SK-N-SH (cell line): ENCODE measurements around the gene ZNF516. TPM values are rescaled to one million over a fixed set of nuclear protein-coding genes. Genes with fewer than 3 reads are reported as not detected.

Experiments
- CTCF ChIA-PET: fragments of 300-600, 350-600 bp; formaldehyde crosslinking; extraction: SDS; loops from one replicate; lab custom pipeline; 2021; lab: Yijun Ruan, JAX
- POLR2A ChIA-PET: fragments of 350-600 bp; sonication (Branson Sonifier 250); formaldehyde crosslinking; extraction: SDS; loops from one replicate; lab custom pipeline; 2020; ENCODE audit warnings: antibody characterized with exemption, inconsistent platforms; lab: Yijun Ruan, JAX
- DNase-seq: peaks from one replicate; pipeline ENCODE4 v3.0.0; 2012
- H2AFZ ChIP-seq: fragments of 200-600 bp; sonication (generic); 2 replicates; pipeline ENCODE4 v1.8.1; 2016; ENCODE audit warnings: antibody characterized with exemption, mild to moderate bottlenecking, low read depth
- H3F3A ChIP-seq: fragments of 200-600 bp; sonication (generic); replicated peaks from 2 replicates; pipeline ENCODE3; 2016; ENCODE audit warnings: antibody characterized with exemption, mild to moderate bottlenecking; ENCODE audit not compliant: insufficient read depth
- H3K27ac ChIP-seq, 2 experiments: fragments of 200-500 bp in 1 of 2; fragments of 200-600 bp in 1 of 2; sonication (Bioruptor generic) in 1 of 2; sonication (generic), shearing (Covaris generic) in 1 of 2; 2 replicates each; pipeline versions ENCODE4 v1.5.1 to v1.6.1; 2014 to 2016; ENCODE audit warnings: low read depth in 2 of 2, inconsistent platforms in 1 of 2, low read length in 1 of 2, mild to moderate bottlenecking in 1 of 2, mixed read lengths in 1 of 2
- H3K27me3 ChIP-seq: fragments of 200-600 bp; sonication (generic), shearing (Covaris generic); 2 replicates; pipeline ENCODE4 v1.6.1; 2016; ENCODE audit warnings: mixed run types; ENCODE audit not compliant: insufficient read depth
- H3K36me3 ChIP-seq, 2 experiments: fragments of 200-500 bp in 1 of 2; fragments of 200-600 bp in 1 of 2; sonication (Bioruptor generic) in 1 of 2; sonication (generic) in 1 of 2; replicated peaks in 1 of 2; 2 replicates each; pipeline versions ENCODE3 to v1.5.1; 2014 to 2016; ENCODE audit warnings: low read length in 1 of 2, mild to moderate bottlenecking in 1 of 2; ENCODE audit not compliant: insufficient read depth in 2 of 2, control insufficient read depth in 1 of 2
- H3K4me1 ChIP-seq, 2 experiments: fragments of 200-500 bp in 1 of 2; fragments of 200-600 bp in 1 of 2; sonication (Bioruptor generic) in 1 of 2; sonication (generic), shearing (Covaris generic) in 1 of 2; 2 replicates each; pipeline versions ENCODE4 v1.5.1 to v1.6.1; 2014 to 2016; ENCODE audit warnings: low read depth in 1 of 2, low read length in 1 of 2, mixed run types in 1 of 2; ENCODE audit not compliant: insufficient read depth in 2 of 2, control insufficient read depth in 1 of 2
- H3K4me2 ChIP-seq: fragments of 200-600 bp; sonication (generic), shearing (Covaris generic); 2 replicates; pipeline ENCODE4 v1.6.1; 2017; ENCODE audit warnings: mixed run types
- H3K4me3 ChIP-seq, 2 experiments: fragments of 200-500 bp in 1 of 2; fragments of 200-600 bp in 1 of 2; sonication (Bioruptor generic) in 1 of 2; sonication (generic), shearing (Covaris generic) in 1 of 2; 2 replicates each; pipeline versions ENCODE4 v1.5.1 to v1.8.1; 2014 to 2016; ENCODE audit warnings: low read depth in 2 of 2, inconsistent platforms in 1 of 2, low read length in 1 of 2, mild to moderate bottlenecking in 1 of 2, mixed read lengths in 1 of 2, moderate library complexity in 1 of 2
- H3K79me2 ChIP-seq: fragments of 200-600 bp; sonication (generic); 2 replicates; pipeline ENCODE4 v1.8.1; 2017; ENCODE audit warnings: mild to moderate bottlenecking; ENCODE audit not compliant: insufficient read depth
- H3K9ac ChIP-seq: fragments of 200-600 bp; sonication (generic); 2 replicates; pipeline ENCODE4 v1.6.1; 2017; ENCODE audit warnings: mixed run types
- H3K9me2 ChIP-seq: fragments of 200-600 bp; sonication (generic); 2 replicates; pipeline ENCODE4 v1.6.1; 2017; ENCODE audit warnings: mixed run types
- H3K9me3 ChIP-seq: fragments of 200-600 bp; sonication (generic); 2 replicates; pipeline ENCODE4 v1.6.1; 2017; ENCODE audit warnings: mixed run types, mild to moderate bottlenecking, moderate library complexity
- H4K20me1 ChIP-seq: fragments of 200-600 bp; sonication (generic); 2 replicates; pipeline ENCODE4 v1.6.1; 2017; ENCODE audit warnings: mild to moderate bottlenecking, mixed run types; ENCODE audit not compliant: insufficient read depth
- FOSL2 ChIP-seq: IDR thresholded peaks from 2 replicates; pipeline ENCODE4 v1.4.0; 2012; ENCODE audit warnings: low read depth, mild to moderate bottlenecking, moderate library complexity, borderline replicate concordance
- FOXJ3 ChIP-seq: sonication (generic); formaldehyde crosslinking; IDR thresholded peaks from 2 replicates; pipeline ENCODE4 v1.5.1; 2020; ENCODE audit warnings: mild to moderate bottlenecking, missing genetic modification reagents
- JUND ChIP-seq: IDR thresholded peaks from 2 replicates; pipeline ENCODE4 v1.4.0; 2012
- MAX ChIP-seq: IDR thresholded peaks from 2 replicates; pipeline ENCODE4 v1.4.0; 2012; ENCODE audit warnings: low read depth
- MXI1 ChIP-seq: IDR thresholded peaks from 2 replicates; pipeline ENCODE4 v1.6.1; 2012; ENCODE audit warnings: mild to moderate bottlenecking, low read depth, low read length, improper control_type of control experiment
- NRF1 ChIP-seq: IDR thresholded peaks from 2 replicates; pipeline ENCODE4 v1.6.1; 2012; ENCODE audit warnings: low read depth, mild to moderate bottlenecking, low read length
- POLR2AphosphoS5 ChIP-seq: IDR thresholded peaks from 2 replicates; pipeline ENCODE4 v1.6.1; 2012; ENCODE audit warnings: low read depth, low read length
- RAD21 ChIP-seq: IDR thresholded peaks from 2 replicates; pipeline ENCODE4 v1.6.1; 2012; ENCODE audit warnings: mild to moderate bottlenecking, low read length
- RCOR1 ChIP-seq: fragments of 150-350 bp; IDR thresholded peaks from 2 replicates; pipeline ENCODE4 v1.6.1; 2017; ENCODE audit warnings: antibody characterized with exemption, low read length
- RFX5 ChIP-seq: IDR thresholded peaks from 2 replicates; pipeline ENCODE4 v1.6.1; 2012; ENCODE audit warnings: mild to moderate bottlenecking, improper control_type of control experiment, low read length
- RXRA ChIP-seq: IDR thresholded peaks from 2 replicates; pipeline ENCODE4 v1.4.0; 2012; ENCODE audit warnings: low read depth, mild to moderate bottlenecking, borderline replicate concordance
- TAF1 ChIP-seq: IDR thresholded peaks from 2 replicates; pipeline ENCODE4 v1.6.1; 2012; ENCODE audit warnings: low read depth, mild to moderate bottlenecking, low read length, moderate library complexity, borderline replicate concordance
- TEAD4 ChIP-seq: IDR thresholded peaks from 2 replicates; pipeline ENCODE4 v1.4.0; 2012; ENCODE audit warnings: mild to moderate bottlenecking, borderline replicate concordance; ENCODE audit not compliant: insufficient read depth
- YY1 ChIP-seq: IDR thresholded peaks from 2 replicates; pipeline ENCODE4 v1.4.0; 2012; ENCODE audit warnings: low read depth, mild to moderate bottlenecking
- ZBTB33 ChIP-seq: IDR thresholded peaks from 2 replicates; pipeline ENCODE4 v1.4.0; 2012; ENCODE audit warnings: low read depth, borderline replicate concordance
- WGBS: methylation state at CpG from one replicate; pipeline ENCODE4 v1.1.6; 2017; ENCODE audit warnings: low lambda C conversion rate; 5-methylcytosine and 5-hydroxymethylcytosine counted together
- polyA plus RNA-seq, 3 experiments: library from polyadenylated mRNA; depleted of rRNA; stranded (reverse); fragments of >200 nt; gene quantifications; 2 replicates each; pipeline ENCODE4 v1.2.3, GENCODE V29; 2012
- TF ChIP-seq, protein P1 (sequence below): fragments of 150-350 bp; IDR thresholded peaks from 2 replicates; pipeline ENCODE4 v1.6.1; 2017; ENCODE audit warnings: antibody characterized with exemption, low read length, low read depth, borderline replicate concordance
- TF ChIP-seq, protein P2 (sequence below): fragments of 150-350 bp; IDR thresholded peaks from 2 replicates; pipeline ENCODE4 v1.6.1; 2016; ENCODE audit warnings: mild to moderate bottlenecking, low read depth, low read length
- TF ChIP-seq, protein P3 (sequence below): fragments of 200-600 bp; sonication (generic); IDR thresholded peaks from 2 replicates; pipeline ENCODE4 v1.6.1; 2017; ENCODE audit warnings: antibody characterized with exemption, mild to moderate bottlenecking, moderate library complexity

Gene ZNF516
- polyA plus RNA-seq, 1 of the 3 experiments (the other 2 are of a cell fraction), result 4.4 TPM

GRCh38 chr18:76482971-76483691 is 11.9 kb downstream of the ZNF516 start:
- Histone ChIP-seq H3K4me2 (no peak overlapping the region), H2AFZ (no peak overlapping the region), H3K4me1 (peaks cover 6 to 14% of the 10 kb centered on the region in 2 experiments; a peak in 3 of 4 replicates), H3K79me2 (peaks cover 24% of the 10 kb centered on the region), H4K20me1 (no peaks in the 10 kb centered on the region; the same call in 1 of the 2 replicates), H3F3A (no peaks in the 10 kb centered on the region), H3K27me3 (no peaks in the 10 kb centered on the region; the same call in 1 of the 2 replicates), H3K4me3 (no peak overlapping the region), H3K36me3 (no peaks in the 10 kb centered on the region), H3K9ac (no peak overlapping the region), H3K9me2 (no peaks in the 10 kb centered on the region), H3K27ac (no peak overlapping the region), H3K9me3 (no peaks in the 10 kb centered on the region)
- no peak for DNase-seq
- WGBS, result 44% methylated on average over 14 of the region's 15 CpGs
- TF ChIP-seq POLR2AphosphoS5, result no peak
- TF ChIP-seq MXI1, result no peak
- TF ChIP-seq TEAD4, result no peak
- no peak for TF ChIP-seq NRF1
- TF ChIP-seq, protein P1, sequence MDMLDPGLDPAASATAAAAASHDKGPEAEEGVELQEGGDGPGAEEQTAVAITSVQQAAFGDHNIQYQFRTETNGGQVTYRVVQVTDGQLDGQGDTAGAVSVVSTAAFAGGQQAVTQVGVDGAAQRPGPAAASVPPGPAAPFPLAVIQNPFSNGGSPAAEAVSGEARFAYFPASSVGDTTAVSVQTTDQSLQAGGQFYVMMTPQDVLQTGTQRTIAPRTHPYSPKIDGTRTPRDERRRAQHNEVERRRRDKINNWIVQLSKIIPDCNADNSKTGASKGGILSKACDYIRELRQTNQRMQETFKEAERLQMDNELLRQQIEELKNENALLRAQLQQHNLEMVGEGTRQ, result no peak
- no peak for TF ChIP-seq TAF1
- no peak for TF ChIP-seq RFX5
- TF ChIP-seq, protein P2, sequence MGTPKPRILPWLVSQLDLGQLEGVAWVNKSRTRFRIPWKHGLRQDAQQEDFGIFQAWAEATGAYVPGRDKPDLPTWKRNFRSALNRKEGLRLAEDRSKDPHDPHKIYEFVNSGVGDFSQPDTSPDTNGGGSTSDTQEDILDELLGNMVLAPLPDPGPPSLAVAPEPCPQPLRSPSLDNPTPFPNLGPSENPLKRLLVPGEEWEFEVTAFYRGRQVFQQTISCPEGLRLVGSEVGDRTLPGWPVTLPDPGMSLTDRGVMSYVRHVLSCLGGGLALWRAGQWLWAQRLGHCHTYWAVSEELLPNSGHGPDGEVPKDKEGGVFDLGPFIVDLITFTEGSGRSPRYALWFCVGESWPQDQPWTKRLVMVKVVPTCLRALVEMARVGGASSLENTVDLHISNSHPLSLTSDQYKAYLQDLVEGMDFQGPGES, result no peak
- TF ChIP-seq JUND, result no peak
- no peak for TF ChIP-seq FOSL2
- no peak for TF ChIP-seq MAX
- no peak for TF ChIP-seq YY1
- no peak for TF ChIP-seq RAD21
- CTCF ChIA-PET, result no interaction called here
- POLR2A ChIA-PET, result no interaction called here

DNA sequence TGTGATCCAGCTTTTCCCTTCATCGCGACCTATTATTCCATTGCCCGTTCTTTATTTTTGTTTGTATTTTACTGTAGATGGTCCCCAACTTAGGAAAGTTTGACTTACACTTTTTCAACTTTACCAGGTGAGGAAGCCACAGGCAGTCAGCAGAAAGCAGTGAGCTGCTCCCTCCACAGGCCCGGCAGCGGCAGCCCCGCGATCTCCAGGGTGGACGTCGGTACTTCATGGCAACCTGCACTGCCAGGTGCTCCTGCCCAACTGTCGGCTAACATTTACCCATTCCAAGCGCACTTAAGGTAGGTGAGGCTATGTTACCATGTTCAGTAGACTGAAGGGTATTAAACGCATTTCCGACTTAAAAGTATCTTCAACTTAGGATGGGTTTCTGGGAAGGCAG is 12.8 kb downstream of the ZNF516 start:
- Histone ChIP-seq H3K4me1 (peaks cover 5 to 7% of the 10 kb centered on the region in 2 experiments; a peak in 3 of 4 replicates), H3K9me2 (no peaks in the 10 kb centered on the region), H3K9ac (no peak overlapping the region), H3K79me2 (peaks cover 19% of the 10 kb centered on the region), H3F3A (no peaks in the 10 kb centered on the region), H3K27ac (no peak overlapping the region), H3K4me2 (no peak overlapping the region), H3K36me3 (no peaks in the 10 kb centered on the region), H4K20me1 (no peaks in the 10 kb centered on the region), H3K9me3 (no peaks in the 10 kb centered on the region), H2AFZ (no peak overlapping the region), H3K27me3 (no peaks in the 10 kb centered on the region; the same call in 1 of the 2 replicates), H3K4me3 (no peak overlapping the region)
- POLR2A ChIA-PET, result no interaction called here
- CTCF ChIA-PET, result interaction anchor here (0.6 kb wide), 1 partner anchor 1919 kb away, joined by 3 read pairs; no protein-coding TSS in a partner anchor
- no peak for DNase-seq
- 79% methylated on average over 10 of the region's 13 CpGs for WGBS
- TF ChIP-seq RCOR1 (no peak), RFX5 (no peak), ZBTB33 (no peak), YY1 (no peak), RXRA (no peak), FOXJ3 (no peak), FOSL2 (no peak), POLR2AphosphoS5 (no peak)
- TF ChIP-seq, protein P3, sequence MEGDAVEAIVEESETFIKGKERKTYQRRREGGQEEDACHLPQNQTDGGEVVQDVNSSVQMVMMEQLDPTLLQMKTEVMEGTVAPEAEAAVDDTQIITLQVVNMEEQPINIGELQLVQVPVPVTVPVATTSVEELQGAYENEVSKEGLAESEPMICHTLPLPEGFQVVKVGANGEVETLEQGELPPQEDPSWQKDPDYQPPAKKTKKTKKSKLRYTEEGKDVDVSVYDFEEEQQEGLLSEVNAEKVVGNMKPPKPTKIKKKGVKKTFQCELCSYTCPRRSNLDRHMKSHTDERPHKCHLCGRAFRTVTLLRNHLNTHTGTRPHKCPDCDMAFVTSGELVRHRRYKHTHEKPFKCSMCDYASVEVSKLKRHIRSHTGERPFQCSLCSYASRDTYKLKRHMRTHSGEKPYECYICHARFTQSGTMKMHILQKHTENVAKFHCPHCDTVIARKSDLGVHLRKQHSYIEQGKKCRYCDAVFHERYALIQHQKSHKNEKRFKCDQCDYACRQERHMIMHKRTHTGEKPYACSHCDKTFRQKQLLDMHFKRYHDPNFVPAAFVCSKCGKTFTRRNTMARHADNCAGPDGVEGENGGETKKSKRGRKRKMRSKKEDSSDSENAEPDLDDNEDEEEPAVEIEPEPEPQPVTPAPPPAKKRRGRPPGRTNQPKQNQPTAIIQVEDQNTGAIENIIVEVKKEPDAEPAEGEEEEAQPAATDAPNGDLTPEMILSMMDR, result no peak
